Astrocyte (in vitro differentiated cells and primary cell): Measurements from ENCODE around the gene COL26A1. TPM values are rescaled to one million over a fixed set of nuclear protein-coding genes. Genes with fewer than 3 reads are reported as not detected.

Experiments
- DNase-seq: peaks from one replicate; pipeline ENCODE4 v3.0.0-alpha.2; 2010; ENCODE audit warnings: low read depth
- FAIRE-seq: peaks from 2 replicates; lab custom pipeline; 2011; peaks lifted over from hg19 to GRCh38; lab: Jason Lieb, UNC
- H2AFZ ChIP-seq: 2 replicates; pipeline ENCODE4 v1.6.0; 2012; ENCODE audit warnings: low read depth, low read length, inconsistent platforms
- H3K27ac ChIP-seq: 2 replicates; pipeline ENCODE4 v1.5.1; 2011; ENCODE audit warnings: low read depth, low read length, inconsistent platforms
- H3K27me3 ChIP-seq: 2 replicates; pipeline ENCODE4 v1.6.0; 2011; ENCODE audit warnings: low read length, inconsistent platforms; ENCODE audit not compliant: insufficient read depth
- H3K36me3 ChIP-seq: 2 replicates; pipeline ENCODE4 v1.5.1; 2011; ENCODE audit warnings: low read length, inconsistent platforms; ENCODE audit not compliant: insufficient read depth
- H3K4me1 ChIP-seq: 2 replicates; pipeline ENCODE4 v1.5.1; 2011; ENCODE audit warnings: low read length, inconsistent platforms; ENCODE audit not compliant: insufficient read depth
- H3K4me2 ChIP-seq: 2 replicates; pipeline ENCODE4 v1.6.0; 2012; ENCODE audit warnings: low read length, inconsistent platforms
- H3K4me3 ChIP-seq: 2 replicates; pipeline ENCODE4 v1.5.1; 2011; ENCODE audit warnings: low read depth, mild to moderate bottlenecking, low read length, inconsistent platforms; ENCODE audit not compliant: insufficient read depth
- H3K79me2 ChIP-seq: 2 replicates; pipeline ENCODE4 v1.6.0; 2012; ENCODE audit warnings: mild to moderate bottlenecking, low read length, inconsistent platforms; ENCODE audit not compliant: insufficient read depth
- H3K9ac ChIP-seq: 2 replicates; pipeline ENCODE4 v1.6.0; 2012; ENCODE audit warnings: mild to moderate bottlenecking, low read length, inconsistent platforms
- H3K9me3 ChIP-seq: 2 replicates; pipeline ENCODE4 v1.5.1; 2012; ENCODE audit warnings: low read depth, mild to moderate bottlenecking, low read length, inconsistent platforms; ENCODE audit not compliant: insufficient read depth
- H4K20me1 ChIP-seq: 2 replicates; pipeline ENCODE4 v1.6.0; 2012; ENCODE audit warnings: low read length, inconsistent platforms; ENCODE audit not compliant: insufficient read depth
- H3K27ac Mint-ChIP-seq: one replicate; pipeline ENCODE4 v1.8.0; 2021; ENCODE audit warnings: mild to moderate bottlenecking, mixed read lengths; ENCODE audit not compliant: unreplicated experiment
- H3K27me3 Mint-ChIP-seq: one replicate; pipeline ENCODE4 v1.8.0; 2021; ENCODE audit warnings: low read depth, mixed read lengths; ENCODE audit not compliant: unreplicated experiment
- H3K36me3 Mint-ChIP-seq: one replicate; pipeline ENCODE4 v1.8.0; 2021; ENCODE audit warnings: low read depth, mixed read lengths; ENCODE audit not compliant: unreplicated experiment
- H3K4me1 Mint-ChIP-seq: one replicate; pipeline ENCODE4 v1.8.0; 2021; ENCODE audit warnings: low read depth, mixed read lengths; ENCODE audit not compliant: unreplicated experiment
- H3K4me3 Mint-ChIP-seq: one replicate; pipeline ENCODE4 v1.8.0; 2021; ENCODE audit warnings: mild to moderate bottlenecking, moderate library complexity, mixed read lengths; ENCODE audit not compliant: unreplicated experiment
- H3K9me3 Mint-ChIP-seq: one replicate; pipeline ENCODE4 v1.8.0; 2021; ENCODE audit warnings: mild to moderate bottlenecking, mixed read lengths; ENCODE audit not compliant: unreplicated experiment
- EZH2 ChIP-seq: IDR thresholded peaks from 2 replicates; pipeline ENCODE4 v1.6.1; 2012; ENCODE audit warnings: mild to moderate bottlenecking, low read length, inconsistent platforms; ENCODE audit not compliant: insufficient read depth
- total RNA-seq: library from RNA; stranded (reverse); gene quantifications from 2 replicates; pipeline ENCODE4 v1.2.1, GENCODE V29; 2021
- TF ChIP-seq, protein P1 (sequence below): IDR thresholded peaks from 2 replicates; pipeline ENCODE4 v1.5.1; 2011; ENCODE audit warnings: low read depth, mild to moderate bottlenecking, inconsistent platforms, low read length, moderate library complexity; ENCODE audit not compliant: insufficient read depth

COL26A1 gene
- total RNA-seq, 1 donor from 2014 or later, result 7.1 TPM

DNA sequence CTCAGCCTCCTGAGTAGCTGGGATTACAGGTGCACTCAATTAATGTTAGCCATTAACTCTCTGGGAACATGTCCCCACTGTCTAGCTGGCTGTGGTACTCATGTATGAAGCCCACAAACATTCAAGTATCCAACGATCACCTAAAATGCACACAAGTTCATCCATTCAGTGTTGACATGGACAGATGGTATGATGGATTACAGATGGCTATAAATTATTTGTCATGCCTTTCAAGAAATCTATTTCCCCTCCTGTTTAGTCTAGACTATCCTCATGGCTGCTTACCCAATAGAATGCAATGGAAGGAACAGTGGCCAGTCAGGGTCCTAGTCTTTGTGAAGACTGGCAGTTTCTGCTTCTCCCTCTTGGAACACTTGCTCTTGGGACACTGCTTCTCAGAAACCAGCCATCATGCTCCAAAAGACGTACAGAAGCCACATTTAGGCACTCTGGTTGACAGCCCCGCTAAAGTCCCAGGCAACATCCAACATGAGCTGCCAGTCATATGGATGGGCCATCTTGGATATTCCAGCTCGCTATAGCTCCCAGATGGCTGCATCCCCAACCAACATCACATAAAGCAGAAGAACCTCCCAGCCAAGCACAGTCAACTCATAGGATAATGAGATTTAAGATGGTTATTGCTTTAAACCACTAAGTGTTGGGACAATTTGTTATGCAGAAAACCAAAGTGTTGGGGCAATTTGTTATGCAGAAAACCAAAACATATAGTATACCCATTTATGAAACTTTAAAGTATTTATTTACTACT, 233.3 kb downstream of the COL26A1 start:
- H3K9ac ChIP-seq, result no peak overlapping the region
- no peak overlapping the region for H3K4me2 ChIP-seq
- H3K27me3 ChIP-seq, result peaks cover 13% of the 10 kb centered on the region
- peaks cover 44% of the 10 kb centered on the region for H3K27me3 Mint-ChIP-seq
- H4K20me1 ChIP-seq, result no peaks in the 10 kb centered on the region
- no peaks in the 10 kb centered on the region for H3K79me2 ChIP-seq
- no peak for TF ChIP-seq EZH2
- TF ChIP-seq, protein P1, sequence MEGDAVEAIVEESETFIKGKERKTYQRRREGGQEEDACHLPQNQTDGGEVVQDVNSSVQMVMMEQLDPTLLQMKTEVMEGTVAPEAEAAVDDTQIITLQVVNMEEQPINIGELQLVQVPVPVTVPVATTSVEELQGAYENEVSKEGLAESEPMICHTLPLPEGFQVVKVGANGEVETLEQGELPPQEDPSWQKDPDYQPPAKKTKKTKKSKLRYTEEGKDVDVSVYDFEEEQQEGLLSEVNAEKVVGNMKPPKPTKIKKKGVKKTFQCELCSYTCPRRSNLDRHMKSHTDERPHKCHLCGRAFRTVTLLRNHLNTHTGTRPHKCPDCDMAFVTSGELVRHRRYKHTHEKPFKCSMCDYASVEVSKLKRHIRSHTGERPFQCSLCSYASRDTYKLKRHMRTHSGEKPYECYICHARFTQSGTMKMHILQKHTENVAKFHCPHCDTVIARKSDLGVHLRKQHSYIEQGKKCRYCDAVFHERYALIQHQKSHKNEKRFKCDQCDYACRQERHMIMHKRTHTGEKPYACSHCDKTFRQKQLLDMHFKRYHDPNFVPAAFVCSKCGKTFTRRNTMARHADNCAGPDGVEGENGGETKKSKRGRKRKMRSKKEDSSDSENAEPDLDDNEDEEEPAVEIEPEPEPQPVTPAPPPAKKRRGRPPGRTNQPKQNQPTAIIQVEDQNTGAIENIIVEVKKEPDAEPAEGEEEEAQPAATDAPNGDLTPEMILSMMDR, result no peak
- no peak overlapping the region for H3K4me3 Mint-ChIP-seq
- no peak overlapping the region for H3K27ac ChIP-seq
- H3K9me3 Mint-ChIP-seq, result peaks cover 5% of the 10 kb centered on the region
- H3K36me3 Mint-ChIP-seq, result peaks cover 2% of the 10 kb centered on the region
- H3K4me1 ChIP-seq, result no peaks in the 10 kb centered on the region
- no peak for DNase-seq
- H3K4me3 ChIP-seq, result no peak overlapping the region
- no peaks in the 10 kb centered on the region for H3K4me1 Mint-ChIP-seq
- H2AFZ ChIP-seq, result no peak overlapping the region
- no peak overlapping the region for H3K27ac Mint-ChIP-seq
- peaks cover 3% of the 10 kb centered on the region for H3K9me3 ChIP-seq
- H3K36me3 ChIP-seq, result no peaks in the 10 kb centered on the region
- FAIRE-seq, result no peak

DNA sequence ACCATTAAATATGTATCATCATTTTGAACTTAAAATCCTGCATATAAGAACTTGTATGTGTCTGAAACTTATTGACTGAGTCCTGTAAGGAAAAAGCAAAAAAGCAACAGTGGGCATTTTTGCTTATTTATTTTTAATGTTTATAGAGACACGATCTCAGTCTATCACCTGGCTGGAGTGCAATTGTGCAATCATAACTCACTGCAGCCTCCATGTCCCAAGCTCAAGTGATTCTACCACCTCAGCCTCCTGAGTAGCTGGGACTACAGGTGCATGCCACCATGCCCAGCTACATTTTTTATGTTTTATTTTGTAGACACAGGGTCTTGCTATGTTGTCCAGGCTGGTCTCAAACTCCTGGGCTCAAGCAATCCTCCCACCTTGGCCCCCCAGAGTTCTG, 234.2 kb downstream of the COL26A1 start:
- Mint-ChIP-seq H3K27me3 (peaks cover 49% of the 10 kb centered on the region), H3K4me3 (no peak overlapping the region), H3K4me1 (no peaks in the 10 kb centered on the region), H3K27ac (no peak overlapping the region), H3K36me3 (no peaks in the 10 kb centered on the region), H3K9me3 (peaks cover 5% of the 10 kb centered on the region)
- no peak overlapping the region for H3K4me3 ChIP-seq
- no peak for TF ChIP-seq EZH2
- TF ChIP-seq, protein P1, result no peak
- no peak overlapping the region for H3K4me2 ChIP-seq
- H3K27ac ChIP-seq, result no peak overlapping the region
- no peak for FAIRE-seq
- no peaks in the 10 kb centered on the region for H3K4me1 ChIP-seq
- no peaks in the 10 kb centered on the region for H4K20me1 ChIP-seq
- peaks cover 3% of the 10 kb centered on the region for H3K9me3 ChIP-seq
- no peak overlapping the region for H3K9ac ChIP-seq
- peaks cover 13% of the 10 kb centered on the region for H3K27me3 ChIP-seq
- no peak for DNase-seq
- H3K79me2 ChIP-seq, result no peaks in the 10 kb centered on the region
- no peak overlapping the region for H2AFZ ChIP-seq
- no peaks in the 10 kb centered on the region for H3K36me3 ChIP-seq

DNA sequence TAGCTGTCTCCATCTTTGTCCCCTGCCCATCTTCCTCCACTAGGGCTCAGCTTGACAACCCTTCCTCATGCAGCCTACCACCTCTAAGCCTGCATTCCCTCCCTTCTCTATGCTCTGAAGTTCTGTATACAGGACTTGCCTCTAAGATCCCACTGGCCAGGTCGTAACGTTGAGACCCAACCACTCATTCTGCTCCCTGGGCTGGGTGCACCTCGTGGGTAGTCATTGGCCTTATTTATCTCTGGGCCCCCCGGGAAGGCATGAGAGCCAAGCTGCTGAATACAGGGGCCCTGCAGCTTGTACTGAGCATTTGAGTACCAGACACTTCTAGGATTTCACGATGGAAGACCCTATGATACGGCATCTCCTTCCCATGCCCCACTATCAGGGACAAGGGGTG, 235.3 kb downstream of the COL26A1 start:
- Mint-ChIP-seq H3K36me3 (no peaks in the 10 kb centered on the region), H3K4me1 (no peaks in the 10 kb centered on the region), H3K9me3 (peaks cover 5% of the 10 kb centered on the region), H3K4me3 (no peak overlapping the region), H3K27ac (no peak overlapping the region), H3K27me3 (peaks cover 46% of the 10 kb centered on the region)
- FAIRE-seq, result no peak
- DNase-seq, result no peak
- no peaks in the 10 kb centered on the region for H3K79me2 ChIP-seq
- TF ChIP-seq EZH2, result no peak
- TF ChIP-seq, protein P1, result no peak
- no peak overlapping the region for H3K4me3 ChIP-seq
- peaks cover 3% of the 10 kb centered on the region for H3K9me3 ChIP-seq
- H3K9ac ChIP-seq, result no peak overlapping the region
- H3K4me1 ChIP-seq, result no peaks in the 10 kb centered on the region
- H4K20me1 ChIP-seq, result no peaks in the 10 kb centered on the region
- no peak overlapping the region for H3K27ac ChIP-seq
- no peak overlapping the region for H3K4me2 ChIP-seq
- H3K27me3 ChIP-seq, result peaks cover 13% of the 10 kb centered on the region
- H2AFZ ChIP-seq, result no peak overlapping the region
- no peaks in the 10 kb centered on the region for H3K36me3 ChIP-seq
